ENCODE data around the gene PIH1D1.
"Not testable (repeated sequence)": the region's sequence is repeated elsewhere in the genome, so short reads cannot be mapped to it uniquely, and the experiment has no call there.

Gene PIH1D1

GRCh38 chr19:49456326-49456725 lies 4.7 kb upstream of the PIH1D1 start:
- no peak for DNase-seq (ENCODE audit: low spot score)

GRCh38 chr19:49455773-49456172 lies 4.2 kb upstream of the PIH1D1 start:
- no peak for DNase-seq (ENCODE audit: low spot score)

- DNase-seq (ENCODE audit: low spot score) = no peak
Observed at GRCh38 chr19:49453757-49454240, 2.2 kb upstream of the PIH1D1 start.

- peak; percentile 96 for DNase-seq (ENCODE audit: low spot score)
Observed at GRCh38 chr19:49453013-49453756, 1.6 kb upstream of the PIH1D1 start, which contains the start of gene ALDH16A1. Gene ALDH16A1, plus strand, starts transcription at chr19:49453225. Its CDS starts 107 bp downstream, at chr19:49453332.

GRCh38 chr19:49450405-49450804 lies 1.2 kb downstream of the PIH1D1 start:
- DNase-seq (ENCODE audit: low spot score) = no peak

GRCh38 chr19:49448432-49448786 lies 3.2 kb downstream of the PIH1D1 start:
- DNase-seq (ENCODE audit: low spot score) = no peak

- peak; percentile 50 for DNase-seq (ENCODE audit: low spot score)
Observed at GRCh38 chr19:49447485-49448431, 3.9 kb downstream of the PIH1D1 start.

- DNase-seq (ENCODE audit: low spot score) = no peak
Observed at GRCh38 chr19:49445997-49446396, 5.6 kb downstream of the PIH1D1 start.

GRCh38 chr19:49444100-49444700 lies 7.4 kb downstream of the PIH1D1 start:
- DNase-seq (ENCODE audit: low spot score) = not testable (repeated sequence)

- peak; percentile 69 for DNase-seq (ENCODE audit: low spot score)
Observed at GRCh38 chr19:49443366-49444099, 8.1 kb downstream of the PIH1D1 start.

GRCh38 chr19:49442771-49443365 lies 8.7 kb downstream of the PIH1D1 start:
- DNase-seq (ENCODE audit: low spot score) = peak; percentile 84

- no peak for DNase-seq (ENCODE audit: low spot score)
Observed at GRCh38 chr19:49442354-49442753, 9.3 kb downstream of the PIH1D1 start.

GRCh38 chr19:49441960-49442350 lies 9.7 kb downstream of the PIH1D1 start:
- no peak for DNase-seq (ENCODE audit: low spot score)

GRCh38 chr19:49441210-49441959 lies 10.2 kb downstream of the PIH1D1 start, which contains the start of gene SLC17A7:
Gene SLC17A7, minus strand, starts transcription at chr19:49441527. Its CDS starts 148 bp downstream, at chr19:49441379.
- peak; percentile 82 for DNase-seq (ENCODE audit: low spot score)

GRCh38 chr19:49440439-49441209 lies 11.0 kb downstream of the PIH1D1 start:
- no peak for DNase-seq (ENCODE audit: low spot score)

- DNase-seq (ENCODE audit: low spot score) = no peak
Observed at GRCh38 chr19:49439836-49440235, 11.8 kb downstream of the PIH1D1 start.

GRCh38 chr19:49438261-49438660 lies 13.4 kb downstream of the PIH1D1 start:
- no peak for DNase-seq (ENCODE audit: low spot score)

- no peak for DNase-seq (ENCODE audit: low spot score)
Observed at GRCh38 chr19:49437231-49437630, 14.4 kb downstream of the PIH1D1 start.

- peak; percentile 74 for DNase-seq (ENCODE audit: low spot score)
Observed at GRCh38 chr19:49436381-49437017, 15.1 kb downstream of the PIH1D1 start.

Measured in iPS-NIHi11 (cell line).